Spleen (tissue), 11 donors: ENCODE data around the gene FXYD5. TPM values are rescaled to one million over a fixed set of nuclear protein-coding genes. Genes with fewer than 3 reads are reported as not detected.

ENCODE experiments used
- DNase-seq: peaks from one replicate; pipeline ENCODE4 v3.0.0-alpha.2; 2020
- H3K27ac ChIP-seq, 8 donors: fragments of 200-600 bp; sonication (generic) in 7 of 8; 1 replicate in 4 of 8; 2 replicates in 4 of 8; pipeline versions ENCODE4 v1.5.0 to v1.8.0; 2016 to 2021; ENCODE audit warnings: inconsistent platforms in 4 of 8, mild to moderate bottlenecking in 4 of 8, moderate library complexity in 1 of 8
- H3K27me3 ChIP-seq, 7 donors: fragments of 200-600 bp; sonication (generic) in 6 of 7; replicated peaks in 1 of 7; 1 replicate in 4 of 7; 2 replicates in 3 of 7; pipeline versions ENCODE4 v1.5.0 to v1.8.0; 2016 to 2021; ENCODE audit warnings: inconsistent platforms in 3 of 7, mild to moderate bottlenecking in 1 of 7
- H3K36me3 ChIP-seq, 6 donors: fragments of 200-600 bp; sonication (generic) in 5 of 6; 1 replicate in 4 of 6; 2 replicates in 2 of 6; pipeline versions ENCODE4 v1.5.0 to v1.8.0; 2016 to 2021; ENCODE audit warnings: inconsistent platforms in 2 of 6
- H3K4me1 ChIP-seq, 6 donors: fragments of 200-600 bp; sonication (generic) in 5 of 6; 1 replicate in 3 of 6; 2 replicates in 3 of 6; pipeline versions ENCODE4 v1.5.0 to v1.8.0; 2016 to 2021; ENCODE audit warnings: inconsistent platforms in 3 of 6
- H3K4me3 ChIP-seq, 8 donors: fragments of 200-600 bp; sonication (generic) in 7 of 8; 1 replicate in 4 of 8; 2 replicates in 4 of 8; pipeline versions ENCODE4 v1.5.0 to v1.8.0; 2016 to 2021; ENCODE audit warnings: inconsistent platforms in 4 of 8, mild to moderate bottlenecking in 4 of 8, moderate library complexity in 2 of 8
- H3K9me3 ChIP-seq, 8 donors: fragments of 200-600 bp; sonication (generic) in 7 of 8; 1 replicate in 4 of 8; 2 replicates in 4 of 8; pipeline versions ENCODE4 v1.5.0 to v1.8.0; 2016 to 2021; ENCODE audit warnings: inconsistent platforms in 4 of 8
- POLR2A ChIP-seq, 3 donors: fragments of 450-650 bp; IDR thresholded peaks; one replicate each; pipeline ENCODE4 v1.5.1; 2017; ENCODE audit warnings: antibody characterized with exemption in 3 of 3, mild to moderate bottlenecking in 1 of 3
- POLR2AphosphoS5 ChIP-seq, 3 donors: sonication (generic); formaldehyde crosslinking; IDR thresholded peaks; one replicate each; pipeline ENCODE4 v1.5.1; 2017; ENCODE audit warnings: antibody characterized with exemption in 3 of 3
- WGBS, 5 donors: extraction: QIAGEN DNeasy Blood & Tissue Kit in 3 of 5; methylation state at CpG; one replicate each; pipeline versions ENCODE4 v1.1.5 to v1.1.7; 2013 to 2018; 5-methylcytosine and 5-hydroxymethylcytosine counted together
- intact Hi-C: fragments of 100-400 bp; cut with DNase I; formaldehyde crosslinking; loops from one replicate; pipeline ENCODE4 v1.15.0; 2023; ENCODE audit warnings: low total_unique reads
- polyA plus RNA-seq, 3 donors: library from polyadenylated mRNA; stranded (reverse); fragments of 200-250 nt; gene quantifications; one replicate each; pipeline ENCODE4 v1.2.1, GENCODE V29; 2013
- total RNA-seq, 7 donors: library from RNA; depleted of rRNA in 3 of 7; stranded (reverse); fragments of >200 nt in 3 of 7; fragmentation: NEBNext Ultra II Directional in 4 of 7; extraction: Animal tissue kit (Norgen Biotek cat#: 25700) in 4 of 7; gene quantifications; one replicate each; pipeline versions ENCODE4 v1.1.0 to v1.2.1, GENCODE V29; 2016 to 2021
- TF ChIP-seq, protein P1 (sequence below), 11 experiments: fragments of 200-600 bp in 7 of 11; fragments of 450-650 bp in 4 of 11; sonication (generic) in 4 of 11; IDR thresholded peaks in 8 of 11; conservative IDR thresholded peaks in 3 of 11; 1 replicate in 7 of 11; 2 replicates in 4 of 11; pipeline versions ENCODE4 v1.4.0 to v1.8.0; 2016 to 2021; ENCODE audit warnings: antibody characterized with exemption in 11 of 11, inconsistent platforms in 4 of 11, mild to moderate bottlenecking in 1 of 11
- donor health status: healthy with polysubstance abuse.
- donor health status: DM: no; HTN: no; CAD: no; lungs with moderate emphysema.
- donor health status: DM: no; HTN: no; CAD: no.
- donor health status: Bipolar disorder and iron deficiency.
- donor health status: healthy.
- donor health status: DM: no; HTN: no; CAD: no.
- donor health status: DM: yes; HTN: yes; CAD: no.

The FXYD5 gene
- total and polyA plus RNA-seq, 10 donors = 132 to 235 (median 175) TPM

DNA sequence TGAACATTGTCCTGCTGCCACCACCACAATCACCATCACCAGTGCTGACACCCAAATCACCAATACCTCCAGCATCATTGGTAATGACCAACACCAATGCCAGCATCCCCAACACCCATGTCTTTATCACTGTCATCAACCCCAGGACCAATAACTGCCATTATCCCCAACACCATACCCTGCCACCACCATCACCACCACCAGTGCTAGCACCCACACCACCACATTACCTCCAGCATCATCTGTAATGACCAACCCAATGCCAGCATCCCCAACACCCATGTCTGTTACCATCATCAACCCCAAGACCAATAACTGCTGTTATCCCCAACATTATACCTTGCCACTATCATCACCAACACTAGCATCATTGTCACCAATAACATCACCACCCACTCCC lies 22.3 kb upstream of the FXYD5 start:
- TF ChIP-seq, protein P1, sequence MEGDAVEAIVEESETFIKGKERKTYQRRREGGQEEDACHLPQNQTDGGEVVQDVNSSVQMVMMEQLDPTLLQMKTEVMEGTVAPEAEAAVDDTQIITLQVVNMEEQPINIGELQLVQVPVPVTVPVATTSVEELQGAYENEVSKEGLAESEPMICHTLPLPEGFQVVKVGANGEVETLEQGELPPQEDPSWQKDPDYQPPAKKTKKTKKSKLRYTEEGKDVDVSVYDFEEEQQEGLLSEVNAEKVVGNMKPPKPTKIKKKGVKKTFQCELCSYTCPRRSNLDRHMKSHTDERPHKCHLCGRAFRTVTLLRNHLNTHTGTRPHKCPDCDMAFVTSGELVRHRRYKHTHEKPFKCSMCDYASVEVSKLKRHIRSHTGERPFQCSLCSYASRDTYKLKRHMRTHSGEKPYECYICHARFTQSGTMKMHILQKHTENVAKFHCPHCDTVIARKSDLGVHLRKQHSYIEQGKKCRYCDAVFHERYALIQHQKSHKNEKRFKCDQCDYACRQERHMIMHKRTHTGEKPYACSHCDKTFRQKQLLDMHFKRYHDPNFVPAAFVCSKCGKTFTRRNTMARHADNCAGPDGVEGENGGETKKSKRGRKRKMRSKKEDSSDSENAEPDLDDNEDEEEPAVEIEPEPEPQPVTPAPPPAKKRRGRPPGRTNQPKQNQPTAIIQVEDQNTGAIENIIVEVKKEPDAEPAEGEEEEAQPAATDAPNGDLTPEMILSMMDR (IDR thresholded peaks at IDR 0.05 in 8 of 11, conservative IDR thresholded peaks at IDR 0.05 in 3 of 11) = no peak
- TF ChIP-seq POLR2A (IDR thresholded peaks at IDR 0.05) (no peak), POLR2AphosphoS5 (IDR thresholded peaks at IDR 0.05) (no peak)
- no peak for DNase-seq
- peaks cover 3 to 23% (median 11%) of the 10 kb centered on the region in 6 donors for H3K4me1 ChIP-seq
- intact Hi-C loops = no loop called here
- H3K4me3 ChIP-seq = no peak overlapping the region
- H3K27me3 ChIP-seq = no peaks in the 10 kb centered on the region
- no peaks in the 10 kb centered on the region for H3K36me3 ChIP-seq
- H3K27ac ChIP-seq = no peak overlapping the region
- H3K9me3 ChIP-seq = no peaks in the 10 kb centered on the region

DNA sequence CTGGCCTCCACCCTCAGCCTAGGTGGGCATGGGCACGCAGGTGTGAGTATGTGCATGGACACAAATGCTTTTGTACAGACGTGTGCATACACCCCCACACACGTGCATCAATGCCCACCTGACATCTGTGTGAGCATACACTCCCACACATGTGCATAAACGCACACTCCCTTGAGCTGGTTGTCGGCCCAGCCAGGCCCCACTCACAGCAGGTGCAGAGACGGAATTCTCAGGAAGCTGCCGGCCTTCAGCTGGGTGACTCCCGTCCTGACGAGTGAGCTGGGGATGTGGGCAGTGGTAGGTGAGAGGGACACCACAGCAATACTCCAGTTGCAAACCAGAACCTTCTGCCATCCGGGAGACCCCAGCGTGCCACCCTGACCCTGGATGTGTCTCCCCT lies 20.7 kb upstream of the FXYD5 start:
- no peaks in the 10 kb centered on the region for H3K36me3 ChIP-seq
- DNase-seq = no peak
- WGBS, 5 donors = 78 to 89% (median 83%) methylated on average over 7 to 11 of the region's 11 CpGs
- H3K27ac ChIP-seq = no peak overlapping the region
- TF ChIP-seq, protein P1 (IDR thresholded peaks at IDR 0.05 in 8 of 11, conservative IDR thresholded peaks at IDR 0.05 in 3 of 11) = no peak
- TF ChIP-seq POLR2A (IDR thresholded peaks at IDR 0.05) = no peak
- TF ChIP-seq POLR2AphosphoS5 (IDR thresholded peaks at IDR 0.05) = no peak
- intact Hi-C loops = no loop called here
- no peak overlapping the region for H3K4me3 ChIP-seq
- peaks cover 0 to 6% (median 0%) of the 10 kb centered on the region in 7 donors for H3K27me3 ChIP-seq
- no peaks in the 10 kb centered on the region for H3K9me3 ChIP-seq
- peaks cover 3 to 36% (median 16%) of the 10 kb centered on the region in 6 donors for H3K4me1 ChIP-seq

DNA sequence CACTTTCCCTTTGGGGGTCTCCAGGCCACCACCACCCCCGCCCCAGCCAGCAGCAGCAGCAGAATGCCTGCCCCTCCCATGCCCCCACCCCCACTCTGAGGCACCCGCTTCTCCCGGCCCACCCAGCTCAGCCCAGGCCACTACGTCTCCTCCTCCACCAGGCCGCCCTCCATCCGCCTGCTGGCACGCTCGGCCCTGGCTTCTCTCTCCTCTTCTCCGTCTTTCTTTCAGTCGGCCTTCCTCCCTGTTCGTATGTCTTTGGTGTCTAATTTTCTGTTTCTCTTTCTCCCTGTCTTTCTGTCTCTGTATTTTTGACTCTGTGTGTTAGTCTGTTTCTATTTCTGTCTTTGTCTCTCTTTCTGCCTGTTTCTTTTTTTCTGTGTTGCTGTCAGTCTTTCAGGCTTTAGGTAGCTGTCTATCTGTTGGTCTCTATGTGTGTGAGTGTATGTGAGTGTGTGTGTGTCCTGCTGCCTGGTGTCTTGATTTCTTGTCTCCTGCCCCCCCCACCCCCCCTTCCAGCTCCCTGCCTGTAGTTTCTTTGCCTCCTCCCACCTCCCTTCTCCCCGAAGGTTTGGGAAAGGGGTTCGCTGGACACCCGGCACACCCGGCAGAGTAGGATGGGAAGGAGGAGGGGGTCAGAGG lies 19.8 kb upstream of the FXYD5 start, which contains the start of gene LGI4:
LGI4 (minus strand) TSS at position 459 of the 642 bp plus-strand sequence; CDS start at position 80, 379 bp downstream.
- 68 to 86% (median 77%) methylated on average over 13 to 15 of the region's 15 CpGs for WGBS, 5 donors
- Histone ChIP-seq H3K4me3 (no peak within 1 kb of the TSS), H3K27ac (peak within 1 kb of the TSS in 5 of 8 donors; percentile 52 to 65 (median 63))

DNA sequence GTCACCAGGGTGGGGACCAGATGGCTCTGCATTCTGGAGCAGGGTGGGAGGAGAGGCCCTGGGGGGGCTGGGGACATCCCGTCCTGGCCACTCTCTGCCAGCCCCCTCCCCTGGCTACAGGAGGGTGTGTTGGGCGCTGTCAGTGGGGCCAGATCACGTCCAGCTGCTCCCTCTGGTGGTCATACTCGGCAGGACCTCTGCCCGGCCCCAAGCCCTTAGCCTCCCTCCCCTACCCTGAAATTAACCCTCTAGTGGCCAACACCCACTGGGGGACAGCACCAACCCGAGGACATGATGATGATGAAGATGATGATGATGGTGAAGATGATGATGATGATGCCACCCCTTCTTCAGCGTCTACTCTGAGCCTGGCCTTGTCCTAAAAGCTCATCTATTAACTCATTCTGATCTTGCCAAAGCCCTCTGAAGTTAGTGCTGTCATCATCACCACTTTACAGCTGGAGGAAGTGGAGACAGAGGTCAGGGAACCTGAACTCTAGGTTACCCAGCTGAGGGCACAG lies 19.1 kb upstream of the FXYD5 start:
- intact Hi-C loops = no loop called here
- Histone ChIP-seq H3K4me3 (no peak overlapping the region), H3K27ac (peak overlapping the region in 5 of 8 donors; percentile 52 to 65 (median 63)), H3K4me1 (peaks cover 3 to 52% (median 20%) of the 10 kb centered on the region in 6 donors), H3K36me3 (no peaks in the 10 kb centered on the region), H3K27me3 (peaks cover 0 to 18% (median 0%) of the 10 kb centered on the region in 7 donors), H3K9me3 (no peaks in the 10 kb centered on the region)
- TF ChIP-seq POLR2AphosphoS5 (IDR thresholded peaks at IDR 0.05) = peak in 2 of 3 donors; percentile 37 to 52
- TF ChIP-seq POLR2A (IDR thresholded peaks at IDR 0.05) = no peak
- TF ChIP-seq, protein P1 (IDR thresholded peaks at IDR 0.05 in 8 of 11, conservative IDR thresholded peaks at IDR 0.05 in 3 of 11) = peak; percentile 82 to 97 (median 92)
- peak; percentile 88 for DNase-seq
- WGBS, 5 donors = 0 to 1% (median 0%) methylated on average over 2 to 7 of the region's 7 CpGs

More for the DNA sequence above, 19.8 kb upstream of the FXYD5 start, which contains the start of gene LGI4:
- Histone ChIP-seq H3K9me3 (no peaks in the 10 kb centered on the region), H3K27me3 (peaks cover 0 to 11% (median 0%) of the 10 kb centered on the region in 7 donors), H3K4me1 (peaks cover 3 to 45% (median 17%) of the 10 kb centered on the region in 6 donors), H3K36me3 (no peaks in the 10 kb centered on the region)
- intact Hi-C loops = no loop called here
- no peak for DNase-seq
- no peak for TF ChIP-seq POLR2AphosphoS5 (IDR thresholded peaks at IDR 0.05)
